Endothelial cell of umbilical vein (primary cell): Measurements from ENCODE around the gene ITPR2.

ENCODE experiments used
- FOS ChIP-seq: IDR thresholded peaks from 2 replicates; pipeline ENCODE4 v1.6.1; 2011; ENCODE audit warnings: mild to moderate bottlenecking, low read length, moderate library complexity, borderline replicate concordance; ENCODE audit not compliant: insufficient read depth
- POLR2AphosphoS5 ChIP-seq: IDR thresholded peaks from 2 replicates; pipeline ENCODE4 v1.6.1; 2012; ENCODE audit warnings: low read depth, mild to moderate bottlenecking, control low read depth, low read length, moderate library complexity; ENCODE audit not compliant: insufficient read depth

DNA sequence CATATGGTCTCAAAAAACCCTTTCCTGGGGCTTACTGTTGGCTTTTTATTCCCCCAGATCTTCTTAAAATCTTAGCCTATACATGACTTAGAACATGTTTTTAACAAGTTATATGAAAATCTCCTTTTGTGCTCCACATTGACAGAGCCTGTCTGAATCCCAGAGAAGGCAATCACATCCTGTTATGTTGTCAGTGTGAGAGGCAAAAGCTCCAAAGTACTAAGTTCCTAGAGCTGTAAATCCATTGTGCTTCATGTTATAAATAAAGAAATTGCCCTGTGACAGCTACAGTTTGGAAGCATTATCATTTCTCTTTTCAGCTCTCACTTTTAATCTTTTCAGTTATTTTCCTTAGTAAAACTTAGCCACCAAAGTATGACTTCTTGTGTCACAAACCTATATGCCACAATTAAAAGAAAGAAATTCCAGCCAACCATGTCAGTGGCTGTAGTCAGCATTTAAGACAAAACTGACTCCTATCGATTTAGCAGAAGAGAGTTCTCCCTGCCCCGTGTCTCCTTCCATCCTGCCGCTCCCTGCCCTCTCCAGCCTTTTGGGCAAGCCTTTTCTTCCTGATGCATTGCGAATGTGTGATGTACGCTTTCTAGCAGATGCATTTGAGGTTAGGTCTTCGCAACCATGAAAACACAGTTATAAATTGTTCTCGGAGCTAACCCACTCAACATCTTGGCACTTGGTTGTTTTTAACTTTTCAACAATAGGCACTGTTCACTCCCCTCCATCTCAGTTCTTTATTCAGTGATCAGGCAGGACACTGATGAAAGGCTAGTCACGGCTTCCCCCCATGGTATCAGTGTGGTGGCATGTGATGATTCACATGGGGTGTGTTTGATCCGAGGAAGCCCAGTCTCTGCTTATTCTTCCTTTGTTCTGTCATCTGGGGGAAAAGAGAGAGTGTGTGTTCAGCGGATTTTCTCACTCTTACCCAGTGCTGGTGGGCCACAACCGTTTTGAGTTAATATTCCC, 494.1 kb downstream of the ITPR2 start:
- TF ChIP-seq POLR2AphosphoS5 (no peak), FOS (peak; percentile 63)
